Fibroblast of mammary gland (primary cell): ENCODE measurements around the gene RPL19.
"Not testable (repeated sequence)": the region's sequence is repeated elsewhere in the genome, so short reads cannot be mapped to it uniquely, and the experiment has no call there.

Experiments used
- DNase-seq: peaks from one replicate; pipeline ENCODE4 v3.0.0-alpha.2; 2010; ENCODE audit warnings: low read depth
- H3K4me3 ChIP-seq: 2 replicates; pipeline ENCODE4 v1.5.1; 2011; ENCODE audit warnings: low read depth, mild to moderate bottlenecking, low read length, moderate library complexity; ENCODE audit not compliant: control insufficient read depth
- TF ChIP-seq, protein P1 (sequence below): conservative IDR thresholded peaks from 2 replicates; pipeline ENCODE4 v1.5.1; 2011; ENCODE audit warnings: low read depth, low read length, inconsistent platforms; ENCODE audit not compliant: control insufficient read depth, insufficient read depth

RPL19 gene

DNA sequence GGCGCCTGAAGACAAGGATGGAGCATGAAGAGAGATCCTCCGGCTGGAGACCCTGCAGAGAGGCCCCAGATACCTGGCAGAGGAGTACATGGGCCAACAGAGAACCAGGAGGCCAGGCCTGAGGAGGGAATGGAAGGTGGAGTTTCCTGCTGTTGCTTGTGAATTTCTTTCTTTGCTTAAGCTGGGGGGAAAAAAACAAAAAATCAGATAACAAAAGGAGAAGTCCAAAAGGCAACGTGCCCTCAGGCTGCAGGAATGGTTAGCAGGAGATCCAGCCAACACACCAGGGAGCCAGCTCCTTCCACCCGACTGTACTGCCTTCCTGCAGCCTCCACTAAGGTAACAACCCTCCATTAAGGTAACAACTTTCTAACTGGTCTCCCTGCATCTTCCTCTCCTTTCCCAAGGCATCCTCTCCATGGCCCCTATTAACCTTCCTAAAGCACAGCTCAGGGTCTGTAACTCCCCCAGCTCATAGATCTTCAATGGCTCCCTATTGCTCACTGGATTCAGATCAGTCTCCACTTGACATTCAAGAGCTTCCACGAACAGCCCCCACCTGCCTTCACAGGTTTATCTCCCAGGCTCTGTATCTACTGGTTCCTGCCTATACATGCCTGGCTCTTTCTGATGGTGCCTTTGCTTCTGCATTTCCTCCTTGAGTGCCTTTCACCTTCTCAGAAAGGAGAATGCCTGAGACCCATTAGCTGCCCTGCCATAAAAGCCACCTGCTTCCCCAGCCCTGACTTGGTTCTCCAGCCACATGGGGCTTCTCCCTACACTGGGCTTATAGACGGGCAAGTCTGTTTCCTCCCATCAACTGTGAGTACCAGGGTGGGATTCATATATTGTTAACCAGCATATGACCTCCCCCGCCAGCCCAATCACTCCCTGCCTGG lies 33.4 kb upstream of the RPL19 start:
- no peak for DNase-seq
- no peak overlapping the region for H3K4me3 ChIP-seq
- TF ChIP-seq, protein P1, sequence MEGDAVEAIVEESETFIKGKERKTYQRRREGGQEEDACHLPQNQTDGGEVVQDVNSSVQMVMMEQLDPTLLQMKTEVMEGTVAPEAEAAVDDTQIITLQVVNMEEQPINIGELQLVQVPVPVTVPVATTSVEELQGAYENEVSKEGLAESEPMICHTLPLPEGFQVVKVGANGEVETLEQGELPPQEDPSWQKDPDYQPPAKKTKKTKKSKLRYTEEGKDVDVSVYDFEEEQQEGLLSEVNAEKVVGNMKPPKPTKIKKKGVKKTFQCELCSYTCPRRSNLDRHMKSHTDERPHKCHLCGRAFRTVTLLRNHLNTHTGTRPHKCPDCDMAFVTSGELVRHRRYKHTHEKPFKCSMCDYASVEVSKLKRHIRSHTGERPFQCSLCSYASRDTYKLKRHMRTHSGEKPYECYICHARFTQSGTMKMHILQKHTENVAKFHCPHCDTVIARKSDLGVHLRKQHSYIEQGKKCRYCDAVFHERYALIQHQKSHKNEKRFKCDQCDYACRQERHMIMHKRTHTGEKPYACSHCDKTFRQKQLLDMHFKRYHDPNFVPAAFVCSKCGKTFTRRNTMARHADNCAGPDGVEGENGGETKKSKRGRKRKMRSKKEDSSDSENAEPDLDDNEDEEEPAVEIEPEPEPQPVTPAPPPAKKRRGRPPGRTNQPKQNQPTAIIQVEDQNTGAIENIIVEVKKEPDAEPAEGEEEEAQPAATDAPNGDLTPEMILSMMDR: no peak

DNA sequence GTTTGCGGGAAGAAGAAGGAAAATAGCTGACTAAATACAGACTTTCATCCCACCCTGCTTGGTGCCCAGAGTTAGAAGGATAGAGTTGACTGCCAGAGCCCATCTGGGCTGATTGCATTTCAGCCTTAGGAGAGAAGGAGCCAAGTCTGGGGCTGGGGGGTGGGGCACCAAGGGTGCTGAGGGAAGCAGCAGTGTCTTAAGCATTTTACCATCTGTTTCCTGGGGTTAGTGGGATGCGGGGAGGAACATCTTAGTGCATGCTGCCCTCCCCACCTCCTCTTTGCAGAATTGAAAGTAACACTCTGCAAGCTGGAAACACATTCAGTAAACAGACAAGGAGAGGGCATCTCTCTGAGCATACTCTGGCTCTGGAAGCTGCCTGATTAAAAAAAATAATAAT lies 32.6 kb upstream of the RPL19 start:
- no peak overlapping the region for H3K4me3 ChIP-seq
- no peak for DNase-seq
- TF ChIP-seq, protein P1: no peak

DNA sequence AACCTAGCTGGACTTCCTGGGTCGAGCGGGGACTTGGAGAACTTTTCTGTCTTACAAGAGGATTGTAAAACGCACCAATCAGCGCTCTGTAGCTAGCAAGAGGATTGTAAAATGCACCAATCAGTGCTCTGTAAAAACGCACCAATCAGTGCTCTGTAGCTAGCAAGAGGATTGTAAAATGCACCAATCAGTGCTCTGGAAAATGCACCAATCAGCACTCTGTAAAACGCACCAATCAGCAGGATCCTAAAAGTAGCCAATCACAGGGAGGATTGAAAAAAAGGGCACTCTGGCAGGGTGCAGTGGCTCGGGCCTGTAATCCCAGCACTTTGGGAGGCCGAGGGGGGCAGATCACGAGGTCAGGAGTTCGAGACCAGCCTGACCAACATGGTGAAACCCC lies 31.6 kb upstream of the RPL19 start:
- not testable (repeated sequence) for DNase-seq, H3K4me3 ChIP-seq

DNA sequence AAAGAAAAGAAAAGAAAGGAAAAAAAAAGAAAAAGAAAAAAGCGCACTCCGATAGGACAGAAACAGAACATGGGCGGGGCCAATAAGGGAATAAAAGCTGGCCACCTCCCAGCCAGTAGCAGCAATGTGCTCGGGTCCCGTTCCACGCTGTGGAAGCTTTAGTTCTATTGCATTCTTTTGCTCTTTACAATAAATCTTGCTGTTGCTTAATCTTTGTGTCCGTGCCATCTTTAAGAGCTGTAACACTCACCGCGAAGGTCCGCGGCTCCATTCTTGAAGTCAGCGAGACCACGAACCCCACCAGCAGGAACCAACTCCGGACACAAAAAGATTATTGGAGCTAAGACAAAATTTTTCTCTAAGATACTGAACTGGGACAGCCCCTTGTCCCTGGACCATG lies 31.0 kb upstream of the RPL19 start:
- no peak overlapping the region for H3K4me3 ChIP-seq
- TF ChIP-seq, protein P1: no peak
- no peak for DNase-seq

DNA sequence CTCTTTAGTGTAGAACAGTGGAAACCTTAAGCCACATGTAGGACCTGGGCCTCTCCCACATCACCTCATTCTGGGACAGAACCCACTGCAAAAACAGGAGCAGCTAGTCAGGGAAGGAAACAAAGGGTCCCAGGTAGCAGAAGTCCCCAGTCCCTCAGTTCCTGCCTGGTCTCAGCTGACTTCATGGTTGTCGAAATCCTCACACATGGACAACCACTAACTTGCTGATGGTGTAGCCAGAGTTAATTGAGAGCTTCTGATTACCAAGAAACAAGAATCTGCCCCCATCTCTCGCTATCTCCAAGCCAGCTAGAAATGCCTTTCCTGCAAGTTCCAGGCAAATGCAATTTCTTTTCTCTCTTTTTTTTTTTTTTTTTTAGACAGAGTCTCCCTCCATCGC lies 30.6 kb upstream of the RPL19 start:
- H3K4me3 ChIP-seq: no peak overlapping the region
- no peak for DNase-seq
- TF ChIP-seq, protein P1: no peak

DNA sequence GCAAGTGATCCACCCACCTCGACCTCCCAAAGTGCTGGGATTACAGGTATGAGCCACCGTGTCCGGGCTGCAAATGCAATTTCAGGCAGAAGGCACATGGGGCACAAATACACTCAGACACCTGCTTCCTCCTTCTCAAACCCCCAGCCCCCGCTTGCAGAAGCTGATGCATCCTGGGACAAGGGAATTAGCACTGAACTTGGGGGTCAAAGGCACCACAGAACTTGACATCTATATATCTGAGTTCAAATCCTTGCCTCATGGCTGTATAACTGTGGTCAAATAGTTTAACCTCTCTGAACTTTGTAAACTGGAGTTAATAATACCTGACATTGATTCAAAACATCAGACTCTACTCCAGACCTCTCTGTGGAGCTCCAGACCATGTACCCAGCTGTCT lies 30.0 kb upstream of the RPL19 start:
- DNase-seq: no peak
- TF ChIP-seq, protein P1: no peak
- no peak overlapping the region for H3K4me3 ChIP-seq

DNA sequence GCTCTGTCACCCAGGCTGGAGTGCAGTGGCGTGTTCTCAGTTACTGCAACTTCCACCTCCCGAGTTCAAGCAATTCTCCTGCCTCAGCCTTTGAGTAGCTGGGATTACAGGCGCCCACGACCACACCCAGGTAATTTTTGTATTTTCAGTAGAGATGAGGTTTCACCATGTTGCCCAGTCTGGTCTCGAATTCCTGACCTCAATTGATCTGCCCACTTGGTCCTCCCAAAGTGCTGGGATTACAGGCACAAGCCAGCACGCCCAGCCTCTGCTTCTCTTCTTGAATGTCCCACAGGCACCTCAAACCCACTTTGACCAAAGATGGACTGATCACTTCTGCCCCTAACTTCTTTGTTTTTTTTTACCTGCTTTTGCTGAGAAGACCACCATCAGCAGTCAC lies 29.5 kb upstream of the RPL19 start:
- TF ChIP-seq, protein P1: no peak
- no peak overlapping the region for H3K4me3 ChIP-seq
- DNase-seq: no peak
